HG03378 (cell line): Measurements from ENCODE around the gene PHYKPL.

Experiments
- ATAC-seq: cut with Tn5 transposase; IDR thresholded peaks from one replicate; pipeline ENCODE4 v1.9.1; 2021; ENCODE audit warnings: mild to moderate bottlenecking, moderate library complexity; ENCODE audit not compliant: unreplicated experiment

PHYKPL gene

DNA sequence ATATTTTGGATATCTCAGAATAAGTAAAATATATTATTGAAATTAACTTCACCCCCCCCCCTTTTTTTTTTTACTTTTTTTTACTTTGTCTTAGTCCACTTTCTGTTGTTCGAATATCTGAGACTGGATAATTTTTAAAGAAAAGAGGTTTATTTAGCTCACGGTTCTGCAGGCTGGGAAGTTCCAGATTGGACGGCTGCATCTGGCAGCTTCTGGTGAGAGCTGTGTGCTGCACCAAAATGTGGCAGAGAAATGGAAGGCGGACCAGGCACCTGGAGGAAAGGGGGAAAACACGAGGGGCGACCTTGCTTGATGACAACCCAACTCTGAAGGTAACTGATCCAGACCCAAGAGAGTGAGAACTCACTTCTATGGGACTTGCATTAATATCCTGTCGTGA lies 39.8 kb downstream of the PHYKPL start:
- ATAC-seq, result no peak

DNA sequence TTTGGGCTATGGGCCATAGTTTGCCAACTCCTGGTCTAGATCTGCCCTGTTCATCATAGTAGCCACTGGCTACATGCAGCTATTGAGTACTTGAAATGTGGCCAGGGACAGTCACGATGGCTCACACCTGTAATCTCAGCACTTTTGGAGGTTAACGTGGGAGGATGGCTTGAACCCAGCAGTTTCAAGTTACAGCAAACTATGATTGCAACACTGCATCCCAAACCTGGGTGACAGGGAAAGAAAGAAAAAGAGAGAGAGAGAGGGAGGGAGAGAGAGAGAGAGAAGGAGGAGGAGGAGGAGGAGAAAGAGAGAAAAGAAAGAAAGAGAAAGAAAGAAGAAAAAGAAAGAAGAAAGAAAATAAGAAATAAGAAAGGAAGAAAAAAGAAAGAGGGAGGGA lies 40.4 kb downstream of the PHYKPL start:
- no peak for ATAC-seq

- ATAC-seq, result no peak
Measured at GRCh38 chr5:178191661-178192060, 40.9 kb downstream of the PHYKPL start.

GRCh38 chr5:178189433-178189832 lies 43.2 kb downstream of the PHYKPL start:
- no peak for ATAC-seq

DNA sequence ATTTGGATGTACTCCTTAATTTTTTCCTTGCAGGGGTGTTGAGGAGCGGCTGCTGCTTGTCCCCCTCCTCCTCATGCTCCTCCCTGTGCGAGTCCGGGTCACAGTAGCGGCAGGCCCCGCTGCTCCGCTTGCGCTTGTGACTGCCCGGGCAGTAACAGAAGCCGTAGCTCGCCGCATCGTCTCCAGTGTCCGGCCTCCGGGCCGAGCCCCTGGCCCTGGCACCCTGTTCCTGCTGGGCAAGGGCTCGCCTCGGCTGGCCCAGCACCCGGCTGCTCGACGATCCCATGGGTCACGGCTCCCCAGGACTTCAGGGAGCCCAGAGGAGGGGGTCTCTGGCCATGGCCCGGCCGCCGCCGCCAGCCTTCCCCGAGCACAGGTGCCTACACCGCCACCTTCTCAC lies 45.6 kb downstream of the PHYKPL start, which contains the start of gene GMCL2:
Gene GMCL2 (minus strand): TSS at position 358 of the 400 bp plus-strand sequence. CDS start 72 bp downstream, at position 286.
- ATAC-seq, result no peak

GRCh38 chr5:178186427-178186826 lies 46.2 kb downstream of the PHYKPL start:
- no peak for ATAC-seq

DNA sequence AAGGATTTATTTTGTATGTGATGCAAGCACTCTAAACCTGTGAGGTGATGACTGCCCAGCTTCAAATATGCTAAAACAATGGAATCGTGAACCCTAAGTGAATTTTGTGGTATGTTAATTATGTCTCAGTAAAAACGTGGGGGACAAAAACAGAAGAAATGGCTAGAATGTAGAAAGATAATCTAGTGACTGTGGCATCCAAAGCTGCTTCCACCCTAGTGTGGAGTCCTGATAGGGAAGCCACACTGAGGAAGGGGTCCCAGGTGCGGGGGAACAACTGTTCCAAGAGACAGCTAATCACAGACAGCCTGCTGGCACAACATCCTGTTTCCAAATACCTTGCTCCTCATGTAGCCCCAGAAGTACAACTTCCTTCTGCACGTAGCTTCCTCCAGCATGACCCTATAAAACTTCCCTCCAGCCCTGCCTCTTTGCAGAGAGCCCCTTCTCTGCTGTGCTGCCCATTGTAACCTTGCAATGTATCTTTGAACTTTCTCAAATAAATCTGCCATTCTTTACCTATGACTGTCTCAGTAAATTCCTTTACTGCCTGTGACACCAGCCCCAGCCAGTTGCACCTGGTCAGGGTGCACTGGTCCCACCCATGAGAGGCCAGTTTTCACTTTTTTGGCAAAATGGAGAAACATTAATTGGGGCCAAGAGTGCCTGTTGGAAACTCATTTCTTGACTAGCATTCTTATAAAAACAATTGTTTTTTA lies 50.3 kb downstream of the PHYKPL start:
- ATAC-seq, result no peak

DNA sequence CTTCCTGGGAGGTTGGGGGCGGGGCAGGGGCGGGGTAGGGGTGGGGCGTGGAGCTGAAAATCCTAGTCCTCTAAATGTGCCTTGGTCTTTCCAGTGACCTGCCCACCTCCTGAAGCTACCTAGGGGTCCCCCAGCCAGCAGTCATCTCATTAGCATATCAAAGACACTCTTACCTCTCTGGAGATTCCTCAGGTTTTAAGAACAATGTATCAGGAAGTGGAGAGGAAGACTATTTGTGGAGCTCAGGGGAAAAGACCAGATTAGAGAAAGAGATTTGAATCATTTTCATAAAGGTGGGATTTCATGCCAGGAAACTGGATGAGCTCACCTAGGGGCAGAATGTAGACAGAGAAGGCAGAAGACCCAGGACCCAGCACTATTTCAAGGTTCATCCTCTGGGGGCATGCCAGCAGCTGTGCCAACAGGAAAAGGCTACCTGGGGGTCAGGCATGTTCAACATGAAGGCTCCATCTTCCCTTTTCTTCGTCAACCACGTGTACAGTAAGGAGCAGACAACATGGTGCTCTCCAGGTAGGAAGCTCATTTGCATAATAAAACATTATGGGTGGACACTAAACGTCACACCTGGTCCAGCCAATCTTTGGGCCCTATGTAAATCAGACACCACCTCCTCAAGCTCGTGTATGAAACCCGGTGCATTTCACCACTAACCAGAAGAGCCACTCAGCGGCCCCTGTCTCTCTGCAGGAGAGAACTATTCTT lies 52.3 kb downstream of the PHYKPL start:
- ATAC-seq, result no peak

GRCh38 chr5:178177569-178177968 lies 55.0 kb downstream of the PHYKPL start:
- no peak for ATAC-seq

GRCh38 chr5:178176791-178177190 lies 55.8 kb downstream of the PHYKPL start:
- ATAC-seq, result no peak

DNA sequence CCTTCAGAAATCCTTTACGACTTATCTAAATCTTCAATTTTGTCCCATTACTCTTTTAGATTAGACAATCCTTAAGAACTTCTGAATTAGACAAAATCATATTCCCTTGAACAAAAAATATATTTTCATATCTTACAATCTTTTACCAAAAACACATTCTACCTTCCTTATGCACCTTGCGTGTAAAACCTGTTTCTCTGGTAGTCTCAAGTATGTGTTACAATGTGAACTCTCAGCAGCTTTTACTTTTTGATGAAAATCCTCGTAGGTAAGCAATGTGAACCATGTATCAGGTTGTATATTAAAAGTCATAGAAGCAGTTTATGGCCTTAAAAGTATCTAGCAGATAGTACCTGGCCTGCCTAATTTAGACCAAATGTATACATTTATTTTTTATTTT lies 58.1 kb downstream of the PHYKPL start:
- no peak for ATAC-seq

DNA sequence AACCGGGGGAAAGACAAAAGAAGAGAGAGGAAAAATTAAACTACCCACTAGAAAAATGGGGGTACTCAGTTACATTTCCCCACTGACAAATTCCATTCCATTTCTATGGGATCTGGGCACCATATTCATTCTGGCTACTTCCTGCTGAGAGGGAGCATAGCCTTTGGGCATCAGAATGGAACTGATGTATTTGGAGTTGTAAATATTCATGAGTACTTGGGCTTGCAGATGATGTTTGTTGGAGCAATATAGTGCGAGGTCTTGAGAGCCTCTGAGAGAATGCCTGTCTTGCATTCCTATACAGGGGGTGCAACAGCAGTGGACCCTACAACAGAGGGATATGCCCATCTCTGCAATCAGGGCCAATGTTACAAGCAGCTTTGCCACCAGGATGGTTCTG lies 62.1 kb downstream of the PHYKPL start:
- ATAC-seq, result no peak

GRCh38 chr5:178165581-178165980 lies 67.0 kb downstream of the PHYKPL start:
- ATAC-seq, result no peak

GRCh38 chr5:178163772-178164735 lies 68.5 kb downstream of the PHYKPL start:
- peak; percentile 82 for ATAC-seq

DNA sequence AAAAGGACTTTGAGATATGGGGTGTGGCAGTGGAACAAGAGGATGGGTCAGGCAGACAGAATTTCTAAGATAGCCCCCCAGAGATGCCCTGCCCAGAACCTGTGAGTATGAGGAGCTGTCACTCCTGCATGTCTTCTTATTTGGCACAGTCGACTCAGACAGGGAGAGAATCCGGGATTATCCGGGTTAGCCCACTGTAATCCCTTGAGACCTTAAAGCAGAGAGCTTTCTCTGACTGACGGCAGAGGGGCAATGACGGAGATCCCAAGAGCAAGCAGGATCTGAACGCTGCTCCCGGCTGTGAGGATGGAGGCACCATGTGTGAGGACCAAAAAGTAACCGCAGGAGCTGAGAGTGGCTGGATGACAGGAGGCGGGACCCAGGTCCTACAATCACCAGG lies 70.1 kb downstream of the PHYKPL start:
- ATAC-seq, result no peak

DNA sequence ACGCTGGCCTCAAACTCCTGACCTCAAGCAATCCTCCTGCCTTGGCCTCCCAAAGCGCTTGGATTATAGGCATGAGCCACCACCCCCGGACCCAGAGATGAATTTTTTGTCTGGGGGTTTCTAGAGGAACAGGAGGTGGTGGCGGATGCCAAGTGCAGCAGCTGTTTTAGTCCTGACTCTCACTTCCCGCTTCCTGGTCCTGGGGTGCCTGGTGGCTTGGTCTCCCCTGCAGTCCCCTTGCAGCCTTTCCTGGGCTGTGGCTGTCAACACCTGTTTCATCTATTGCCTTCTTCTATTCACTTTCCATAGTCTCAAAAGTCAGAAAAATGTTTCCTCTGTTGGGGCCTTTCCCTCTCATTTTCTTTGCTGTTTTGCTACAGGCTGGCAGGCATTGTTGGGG lies 72.4 kb downstream of the PHYKPL start:
- ATAC-seq, result no peak
